Esophagus (tissue), 2 donors: ENCODE data around the gene BORCS5. TPM values are rescaled to one million over a fixed set of nuclear protein-coding genes. Genes with fewer than 3 reads are reported as not detected.

Source experiments
- H3K27ac ChIP-seq, 2 donors: one replicate each; pipeline ENCODE4 v1.5.1; 2013; ENCODE audit warnings: low read depth in 2 of 2, mild to moderate bottlenecking in 2 of 2, inconsistent platforms in 1 of 2, low read length in 1 of 2, moderate library complexity in 1 of 2
- H3K27me3 ChIP-seq, 2 donors: one replicate each; pipeline ENCODE4 v1.6.1; 2013; ENCODE audit warnings: low read length in 2 of 2, control low read depth in 1 of 2, mild to moderate bottlenecking in 1 of 2; ENCODE audit not compliant: insufficient read depth in 2 of 2, control insufficient read depth in 1 of 2
- H3K36me3 ChIP-seq, 2 donors: one replicate each; pipeline ENCODE4 v1.6.1; 2013; ENCODE audit warnings: low read length in 1 of 2; ENCODE audit not compliant: control insufficient read depth in 2 of 2, insufficient read depth in 2 of 2
- H3K4me1 ChIP-seq, 2 donors: one replicate each; pipeline ENCODE4 v1.6.1; 2013; ENCODE audit warnings: low read length in 1 of 2; ENCODE audit not compliant: control insufficient read depth in 2 of 2, insufficient read depth in 2 of 2
- H3K4me3 ChIP-seq, 2 donors: one replicate each; pipeline ENCODE4 v1.5.1; 2013; ENCODE audit warnings: low read length in 2 of 2, mild to moderate bottlenecking in 2 of 2, low read depth in 1 of 2, moderate library complexity in 1 of 2
- H3K9me3 ChIP-seq, 2 donors: one replicate each; pipeline ENCODE4 v1.6.1; 2013; ENCODE audit warnings: mild to moderate bottlenecking in 2 of 2, low read depth in 1 of 2, low read length in 1 of 2, moderate library complexity in 1 of 2; ENCODE audit not compliant: control insufficient read depth in 2 of 2, insufficient read depth in 1 of 2
- WGBS, 2 donors: extraction: QIAGEN DNeasy Blood & Tissue Kit; methylation state at CpG; one replicate each; pipeline ENCODE4 v1.1.7; 2013; 5-methylcytosine and 5-hydroxymethylcytosine counted together
- polyA plus RNA-seq, 2 donors: library from polyadenylated mRNA; stranded (reverse); fragments of 200-250 nt; gene quantifications; one replicate each; pipeline ENCODE4 v1.2.3, GENCODE V29; 2013
- donor health status: healthy with polysubstance abuse.
- donor health status: Bipolar disorder and iron deficiency.

BORCS5 gene
- polyA plus RNA-seq, 2 donors, result 2.6 to 11.1 TPM

GRCh38 chr12:12447837-12448236 lies 91.0 kb downstream of the BORCS5 start:
- no peaks in the 10 kb centered on the region for H3K36me3 ChIP-seq
- H3K27ac ChIP-seq, result no peak overlapping the region
- H3K9me3 ChIP-seq, result no peaks in the 10 kb centered on the region
- no peaks in the 10 kb centered on the region for H3K27me3 ChIP-seq
- WGBS, 2 donors, result 96 to 97% methylated on average over 10 of the region's 10 CpGs
- peaks cover 3 to 9% of the 10 kb centered on the region in 2 donors for H3K4me1 ChIP-seq
- no peak overlapping the region for H3K4me3 ChIP-seq

GRCh38 chr12:12449533-12450025 lies 92.7 kb downstream of the BORCS5 start:
- peaks cover 0 to 3% of the 10 kb centered on the region in 2 donors for H3K4me1 ChIP-seq
- H3K4me3 ChIP-seq, result no peak overlapping the region
- no peaks in the 10 kb centered on the region for H3K27me3 ChIP-seq
- no peaks in the 10 kb centered on the region for H3K9me3 ChIP-seq
- H3K36me3 ChIP-seq, result no peaks in the 10 kb centered on the region
- no peak overlapping the region for H3K27ac ChIP-seq
- WGBS, 2 donors, result 59 to 60% methylated on average over 13 of the region's 13 CpGs

- 71 to 85% methylated on average over 2 of the region's 2 CpGs for whole genome bisulfite sequencing, 2 donors
- no peak overlapping the region for H3K27ac ChIP-seq
- no peaks in the 10 kb centered on the region for H3K27me3 ChIP-seq
- no peaks in the 10 kb centered on the region for H3K36me3 ChIP-seq
- peaks cover 0 to 3% of the 10 kb centered on the region in 2 donors for H3K4me1 ChIP-seq
- no peaks in the 10 kb centered on the region for H3K9me3 ChIP-seq
- H3K4me3 ChIP-seq, result no peak overlapping the region
Measured at GRCh38 chr12:12450043-12450471, 93.2 kb downstream of the BORCS5 start.

- Histone ChIP-seq H3K36me3 (no peaks in the 10 kb centered on the region), H3K4me3 (no peak overlapping the region), H3K4me1 (peaks cover 0 to 3% of the 10 kb centered on the region in 2 donors), H3K9me3 (no peaks in the 10 kb centered on the region), H3K27ac (no peak overlapping the region), H3K27me3 (no peaks in the 10 kb centered on the region)
- WGBS, 2 donors, result 79 to 85% methylated on average over 4 of the region's 4 CpGs
Measured at GRCh38 chr12:12451098-12451497, 94.2 kb downstream of the BORCS5 start.

GRCh38 chr12:12452326-12452902 lies 95.5 kb downstream of the BORCS5 start:
- no peaks in the 10 kb centered on the region for H3K9me3 ChIP-seq
- H3K27ac ChIP-seq, result no peak overlapping the region
- peaks cover 0 to 3% of the 10 kb centered on the region in 2 donors for H3K4me1 ChIP-seq
- WGBS, 2 donors, result 96 to 97% methylated on average over 21 of the region's 21 CpGs
- H3K27me3 ChIP-seq, result no peaks in the 10 kb centered on the region
- no peaks in the 10 kb centered on the region for H3K36me3 ChIP-seq
- no peak overlapping the region for H3K4me3 ChIP-seq

- Histone ChIP-seq H3K27me3 (no peaks in the 10 kb centered on the region), H3K9me3 (no peaks in the 10 kb centered on the region), H3K27ac (no peak overlapping the region), H3K4me1 (peaks cover 0 to 3% of the 10 kb centered on the region in 2 donors), H3K4me3 (no peak overlapping the region), H3K36me3 (no peaks in the 10 kb centered on the region)
- 97 to 98% methylated on average over 1 of the region's 1 CpG for WGBS, 2 donors
Measured at GRCh38 chr12:12453635-12454034, 96.8 kb downstream of the BORCS5 start.

- no peaks in the 10 kb centered on the region for H3K27me3 ChIP-seq
- H3K9me3 ChIP-seq, result no peaks in the 10 kb centered on the region
- no peaks in the 10 kb centered on the region for H3K36me3 ChIP-seq
- H3K4me3 ChIP-seq, result no peak overlapping the region
- peaks cover 0 to 3% of the 10 kb centered on the region in 2 donors for H3K4me1 ChIP-seq
- H3K27ac ChIP-seq, result no peak overlapping the region
Measured at GRCh38 chr12:12454315-12454714, 97.4 kb downstream of the BORCS5 start.

GRCh38 chr12:12456637-12457036 lies 99.8 kb downstream of the BORCS5 start:
- no peaks in the 10 kb centered on the region for H3K4me1 ChIP-seq
- no peaks in the 10 kb centered on the region for H3K27me3 ChIP-seq
- no peak overlapping the region for H3K4me3 ChIP-seq
- no peaks in the 10 kb centered on the region for H3K9me3 ChIP-seq
- 61 to 68% methylated on average over 5 of the region's 5 CpGs for WGBS, 2 donors
- H3K27ac ChIP-seq, result no peak overlapping the region
- H3K36me3 ChIP-seq, result no peaks in the 10 kb centered on the region

- H3K36me3 ChIP-seq, result peaks cover 0 to 7% of the 10 kb centered on the region in 2 donors
- no peaks in the 10 kb centered on the region for H3K27me3 ChIP-seq
- 82 to 87% methylated on average over 8 of the region's 8 CpGs for WGBS, 2 donors
- no peaks in the 10 kb centered on the region for H3K4me1 ChIP-seq
- H3K9me3 ChIP-seq, result no peaks in the 10 kb centered on the region
- H3K27ac ChIP-seq, result no peak overlapping the region
- H3K4me3 ChIP-seq, result no peak overlapping the region
Measured at GRCh38 chr12:12460935-12461922, 104.4 kb downstream of the BORCS5 start.
